ENCODE results near the gene C10orf53. TPM values are rescaled to one million over a fixed set of nuclear protein-coding genes. Genes with fewer than 3 reads are reported as not detected.

C10orf53 gene
- total and polyA plus RNA-seq, 2 of the 4 experiments (the other 2 are of a cell fraction), result not detected

DNA sequence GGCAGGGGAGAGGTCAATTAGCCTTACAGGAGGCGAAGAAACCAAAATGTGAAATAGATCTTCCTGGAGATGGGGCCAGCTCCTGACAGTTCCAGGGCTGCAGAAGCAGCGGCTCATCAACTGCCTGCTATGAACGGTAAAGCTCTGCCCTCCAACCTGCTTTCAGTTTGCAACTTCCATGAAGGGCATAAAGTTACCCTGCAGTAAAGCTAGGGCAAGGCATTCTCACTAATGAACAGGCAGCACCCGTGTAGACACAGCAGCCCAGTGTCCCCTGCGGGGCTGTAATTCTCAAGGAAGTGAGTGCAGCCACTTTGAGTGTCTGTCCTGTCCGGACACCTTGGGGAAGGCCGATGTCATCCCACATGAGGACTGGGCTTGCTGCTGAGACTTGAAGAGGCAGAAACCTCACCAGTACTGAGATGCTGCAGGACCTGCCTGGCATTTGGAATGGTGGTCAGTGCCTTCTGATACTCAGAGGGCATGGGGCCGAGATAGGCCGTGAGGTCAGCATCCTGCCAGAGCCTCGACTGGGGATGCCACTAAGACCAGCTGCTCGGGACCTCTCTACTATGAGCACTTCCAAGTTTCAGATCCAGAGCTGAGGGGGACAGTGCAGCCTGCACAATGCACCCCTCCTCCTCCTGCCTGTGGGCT is 26.1 kb upstream of the C10orf53 start:
- no TSS peak for BruUV-seq (replicated peaks)
- H3K4me1 ChIP-seq (ENCODE audit: control insufficient read depth, insufficient read depth, low read length), result no peaks in the 10 kb centered on the region
- H3K27ac ChIP-seq (ENCODE audit: insufficient read depth, low read length), result no peak overlapping the region
- H3K36me3 ChIP-seq (ENCODE audit: control insufficient read depth, insufficient read depth, low read length), result no peaks in the 10 kb centered on the region
- 62% methylated on average over 7 of the region's 11 CpGs; no CpG with 5 or more reads in 1 of the 2 experiments for WGBS, 2 experiments (ENCODE audit: extremely low coverage in 2 of 2, insufficient read length in 1 of 2)
- no peak for TF ChIP-seq RFX5 (IDR thresholded peaks at IDR 0.05; ENCODE audit: low read depth, low read length)
- TF ChIP-seq ELK1 (IDR thresholded peaks at IDR 0.05; ENCODE audit: borderline replicate concordance, low read depth, low read length), result no peak
- TF ChIP-seq SMC3 (IDR thresholded peaks at IDR 0.05; ENCODE audit: low read depth, low read length), result no peak
- TF ChIP-seq FOS (IDR thresholded peaks at IDR 0.05; ENCODE audit: low read depth, low read length), result no peak
- TF ChIP-seq USF2 (IDR thresholded peaks at IDR 0.05; ENCODE audit: low read depth, low read length), result no peak
- no peak for TF ChIP-seq MAZ (IDR thresholded peaks at IDR 0.05; ENCODE audit: borderline replicate concordance, low read depth, low read length)
- in situ Hi-C loops (cut with MboI; ENCODE audit: low sequenced_read_pairs) (no loop called here), intact Hi-C loops (cut with micrococcal nuclease) (no loop called here), dilution Hi-C loops (cut with HindIII; ENCODE audit: low sequenced_read_pairs, unreplicated experiment) (no loop called here)
- H4K91ac ChIP-seq (ENCODE audit: insufficient read depth, low read depth, low read length), result no peak overlapping the region
- H3K23ac ChIP-seq (ENCODE audit: low read depth, low read length), result no peak overlapping the region
- peaks cover 8% of the 10 kb centered on the region for H3K27me3 ChIP-seq (ENCODE audit: control insufficient read depth, insufficient read depth, low read length)
- H3K9me1 ChIP-seq (ENCODE audit: insufficient read depth, low read length), result no peaks in the 10 kb centered on the region
- no peaks in the 10 kb centered on the region for H4K20me1 ChIP-seq (ENCODE audit: insufficient read depth, low read length)
- POLR2A ChIA-PET (ENCODE audit: unreplicated experiment), result no interaction called here
- H3K79me1 ChIP-seq (ENCODE audit: low read depth in 1 of 2, low read length in 2 of 2), result no peaks in the 10 kb centered on the region
- H3K4me3 ChIP-seq (ENCODE audit: insufficient read depth, low read depth, low read length), result no peak overlapping the region
- no peak overlapping the region for H2BK5ac ChIP-seq (ENCODE audit: low read depth, low read length, poor library complexity, severe bottlenecking)
- H3K4ac ChIP-seq (ENCODE audit: low read depth, low read length), result no peak overlapping the region
- H4K5ac ChIP-seq (ENCODE audit: low read depth, low read length), result no peak overlapping the region
- no peak overlapping the region for H2BK15ac ChIP-seq (ENCODE audit: low read depth, low read length)
- CTCF ChIA-PET, result no interaction called here
- H3K14ac ChIP-seq (replicated peaks; ENCODE audit: low read depth, low read length), result no peak overlapping the region
- no peak overlapping the region for H3K4me2 ChIP-seq (ENCODE audit: low read depth, low read length)
- H2AFZ ChIP-seq (replicated peaks; ENCODE audit: low read length, poor library complexity), result no peak overlapping the region
- no peak for ATAC-seq (ENCODE audit: low read depth)
- H3K18ac ChIP-seq (ENCODE audit: low read depth, low read length), result no peak overlapping the region
- H3K56ac ChIP-seq (ENCODE audit: extremely low read depth, insufficient read depth, low read length), result no peak overlapping the region
- no peak overlapping the region for H2BK20ac ChIP-seq (ENCODE audit: low read depth, low read length)
- no peaks in the 10 kb centered on the region for H3K9me3 ChIP-seq (ENCODE audit: control insufficient read depth, insufficient read depth, low read length)
- no peak overlapping the region for H4K8ac ChIP-seq (ENCODE audit: low read depth in 2 of 2, low read length in 2 of 2)
- no peak overlapping the region for H2AK9ac ChIP-seq (replicated peaks; ENCODE audit: low read depth, low read length, poor library complexity)
- H2BK120ac ChIP-seq (ENCODE audit: low read depth, low read length), result no peak overlapping the region
- no peak for DNase-seq
- H3K9ac ChIP-seq (ENCODE audit: low read depth, low read length), result no peak overlapping the region
- no peak overlapping the region for H2AK5ac ChIP-seq (ENCODE audit: low read depth, low read length)

Data from IMR-90 (cell line).